ENCODE measurements around the gene AFDN. TPM values are rescaled to one million over a fixed set of nuclear protein-coding genes. Genes with fewer than 3 reads are reported as not detected.

The AFDN gene
- total RNA-seq, 1 donor from 2014 or later = 102 TPM

- no peak for DNase-seq (ENCODE audit: low spot score in 2 of 2)
- H3K36me3 ChIP-seq = no peaks in the 10 kb centered on the region
- no peak overlapping the region for H3K27ac ChIP-seq
- intact Hi-C loops (cut with DNase I) = loop anchor here (1.0 kb wide), 1 partner anchor 40 kb away; no protein-coding TSS in a partner anchor
- no peak overlapping the region for H3K4me3 ChIP-seq
- no peaks in the 10 kb centered on the region for H3K27me3 ChIP-seq
- TF ChIP-seq CTCF (IDR thresholded peaks at IDR 0.05) = no peak
- H3K9me3 ChIP-seq = no peaks in the 10 kb centered on the region
- no peaks in the 10 kb centered on the region for H3K4me1 ChIP-seq
These were observed 24.8 kb downstream of the AFDN start for GRCh38 chr6:167851370-167851952.

- intact Hi-C loops (cut with DNase I) = no loop called here
- Histone ChIP-seq H3K36me3 (no peaks in the 10 kb centered on the region), H3K27ac (no peak overlapping the region), H3K4me1 (peaks cover 0 to 9% of the 10 kb centered on the region in 2 donors), H3K27me3 (no peaks in the 10 kb centered on the region), H3K9me3 (no peaks in the 10 kb centered on the region), H3K4me3 (no peak overlapping the region)
- no peak for DNase-seq (ENCODE audit: low spot score in 2 of 2)
- no peak for TF ChIP-seq CTCF (IDR thresholded peaks at IDR 0.05)
These were observed 29.2 kb downstream of the AFDN start for GRCh38 chr6:167855825-167856425.

GRCh38 chr6:167856474-167856873 lies 29.8 kb downstream of the AFDN start:
- H3K36me3 ChIP-seq = no peaks in the 10 kb centered on the region
- intact Hi-C loops (cut with DNase I) = no loop called here
- H3K27ac ChIP-seq = no peak overlapping the region
- H3K27me3 ChIP-seq = no peaks in the 10 kb centered on the region
- H3K4me1 ChIP-seq = peaks cover 0 to 9% of the 10 kb centered on the region in 2 donors
- DNase-seq (ENCODE audit: low spot score in 2 of 2) = no peak
- no peaks in the 10 kb centered on the region for H3K9me3 ChIP-seq
- no peak overlapping the region for H3K4me3 ChIP-seq
- no peak for TF ChIP-seq CTCF (IDR thresholded peaks at IDR 0.05)

GRCh38 chr6:167856999-167857660 lies 30.4 kb downstream of the AFDN start:
- H3K27me3 ChIP-seq = no peaks in the 10 kb centered on the region

GRCh38 chr6:167858086-167858591 lies 31.4 kb downstream of the AFDN start:
- intact Hi-C loops (cut with DNase I) = no loop called here
- no peak for TF ChIP-seq CTCF (IDR thresholded peaks at IDR 0.05)
- Histone ChIP-seq H3K27me3 (no peaks in the 10 kb centered on the region), H3K27ac (no peak overlapping the region), H3K36me3 (no peaks in the 10 kb centered on the region), H3K4me1 (peaks cover 0 to 9% of the 10 kb centered on the region in 2 donors), H3K9me3 (no peaks in the 10 kb centered on the region), H3K4me3 (no peak overlapping the region)
- no peak for DNase-seq (ENCODE audit: low spot score in 2 of 2)

More at GRCh38 chr6:167856999-167857660, 30.4 kb downstream of the AFDN start:
- no peak overlapping the region for H3K4me3 ChIP-seq
- peaks cover 0 to 9% of the 10 kb centered on the region in 2 donors for H3K4me1 ChIP-seq
- no peaks in the 10 kb centered on the region for H3K9me3 ChIP-seq
- intact Hi-C loops (cut with DNase I) = no loop called here
- no peak overlapping the region for H3K27ac ChIP-seq
- no peaks in the 10 kb centered on the region for H3K36me3 ChIP-seq
- no peak for DNase-seq (ENCODE audit: low spot score in 2 of 2)
- no peak for TF ChIP-seq CTCF (IDR thresholded peaks at IDR 0.05)

Data from ascending aorta (tissue), 2 donors.